ENCODE results near the gene BPIFB2.
"Not testable (repeated sequence)": the region's sequence is repeated elsewhere in the genome, so short reads cannot be mapped to it uniquely, and the experiment has no call there.

Gene BPIFB2

GRCh38 chr20:33042983-33043730 is 35.7 kb downstream of the BPIFB2 start:
- no peak for TF ChIP-seq CTCF (conservative IDR thresholded peaks at IDR 0.05; ENCODE audit: low read length)
- no peak for DNase-seq (ENCODE audit: low read depth)

GRCh38 chr20:33043731-33044181 is 36.3 kb downstream of the BPIFB2 start:
- no peak for TF ChIP-seq CTCF (conservative IDR thresholded peaks at IDR 0.05; ENCODE audit: low read length)
- DNase-seq (ENCODE audit: low read depth) = no peak
- no peak overlapping the region for H3K4me3 ChIP-seq (ENCODE audit: low read length)

More at GRCh38 chr20:33042983-33043730, 35.7 kb downstream of the BPIFB2 start:
- no peak overlapping the region for H3K4me3 ChIP-seq (ENCODE audit: low read length)

GRCh38 chr20:33045129-33045721 is 37.7 kb downstream of the BPIFB2 start:
- H3K4me3 ChIP-seq (ENCODE audit: low read length); DNase-seq (ENCODE audit: low read depth): not testable (repeated sequence)

GRCh38 chr20:33046412-33046811 is 38.9 kb downstream of the BPIFB2 start:
- H3K4me3 ChIP-seq (ENCODE audit: low read length) = no peak overlapping the region
- DNase-seq (ENCODE audit: low read depth) = peak; percentile 2
- TF ChIP-seq CTCF (conservative IDR thresholded peaks at IDR 0.05; ENCODE audit: low read length) = no peak

GRCh38 chr20:33051333-33051732 is 43.8 kb downstream of the BPIFB2 start:
- no peak overlapping the region for H3K4me3 ChIP-seq (ENCODE audit: low read length)
- no peak for DNase-seq (ENCODE audit: low read depth)
- no peak for TF ChIP-seq CTCF (conservative IDR thresholded peaks at IDR 0.05; ENCODE audit: low read length)

- H3K4me3 ChIP-seq (ENCODE audit: low read length) = no peak within 1 kb of the TSS
- no peak for TF ChIP-seq CTCF (conservative IDR thresholded peaks at IDR 0.05; ENCODE audit: low read length)
- no peak for DNase-seq (ENCODE audit: low read depth)
These were observed 46.0 kb downstream of the BPIFB2 start, which contains the start of gene BPIFB3 for GRCh38 chr20:33053291-33054106. Gene BPIFB3, plus strand, starts transcription at chr20:33053903. Its CDS starts 1,533 bp downstream, at chr20:33055436.

GRCh38 chr20:33054381-33054780 is 46.9 kb downstream of the BPIFB2 start:
- no peak for TF ChIP-seq CTCF (conservative IDR thresholded peaks at IDR 0.05; ENCODE audit: low read length)
- no peak for DNase-seq (ENCODE audit: low read depth)
- no peak overlapping the region for H3K4me3 ChIP-seq (ENCODE audit: low read length)

Measured in AG10803 (cell line).